Cerebellar nuclear complex (tissue), 1 donor: ENCODE data around the gene ALK.

Experiments used
- DNase-seq, 2 experiments: peaks; one replicate each; lab custom pipeline; 2025; lab: John Stamatoyannopoulos, UW

ALK gene

DNA sequence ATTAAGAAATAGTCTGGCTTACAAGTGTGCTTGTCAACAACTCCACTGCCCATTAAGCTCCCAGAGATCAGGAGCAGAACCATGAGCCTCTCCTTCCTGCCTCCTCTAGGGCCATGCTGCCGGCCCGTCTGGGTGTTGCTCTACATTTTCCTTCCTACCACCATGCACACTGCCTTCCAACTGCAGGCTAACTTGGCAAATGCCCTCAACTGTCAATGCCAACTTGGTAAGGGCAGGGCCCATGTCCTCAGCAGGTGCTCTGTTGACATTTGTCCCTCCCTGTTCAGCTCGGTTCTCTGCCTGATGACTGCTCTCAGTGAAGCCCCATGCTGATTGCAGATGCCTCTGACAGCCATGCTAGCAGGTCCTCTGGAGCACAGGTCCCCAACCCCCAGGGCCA is 345.2 kb downstream of the ALK start:
- no peak for DNase-seq

- no peak for DNase-seq
These were observed 346.0 kb downstream of the ALK start for GRCh38 chr2:29575370-29575890.

DNA sequence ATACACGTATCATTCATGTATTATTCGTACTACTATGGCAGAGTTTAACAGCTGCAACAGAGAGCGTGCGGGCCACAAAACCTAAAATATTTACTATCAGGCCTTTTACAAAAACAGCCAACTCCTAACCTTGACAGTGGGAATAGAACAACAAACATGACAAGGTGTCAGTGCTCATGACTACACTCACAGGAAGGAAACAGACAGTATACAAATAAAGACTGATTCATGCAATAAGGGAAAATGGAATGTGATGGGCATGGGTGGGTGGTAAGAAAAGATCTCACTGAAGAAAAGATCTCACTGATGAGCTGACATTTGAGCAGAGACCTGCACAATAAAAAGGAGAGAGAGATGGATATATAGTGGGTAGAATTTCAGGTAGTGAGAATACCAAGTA is 347.8 kb downstream of the ALK start:
- no peak for DNase-seq

- DNase-seq = no peak
These were observed 348.2 kb downstream of the ALK start for GRCh38 chr2:29573147-29573546.

GRCh38 chr2:29570539-29570938 is 350.8 kb downstream of the ALK start:
- DNase-seq = no peak

DNA sequence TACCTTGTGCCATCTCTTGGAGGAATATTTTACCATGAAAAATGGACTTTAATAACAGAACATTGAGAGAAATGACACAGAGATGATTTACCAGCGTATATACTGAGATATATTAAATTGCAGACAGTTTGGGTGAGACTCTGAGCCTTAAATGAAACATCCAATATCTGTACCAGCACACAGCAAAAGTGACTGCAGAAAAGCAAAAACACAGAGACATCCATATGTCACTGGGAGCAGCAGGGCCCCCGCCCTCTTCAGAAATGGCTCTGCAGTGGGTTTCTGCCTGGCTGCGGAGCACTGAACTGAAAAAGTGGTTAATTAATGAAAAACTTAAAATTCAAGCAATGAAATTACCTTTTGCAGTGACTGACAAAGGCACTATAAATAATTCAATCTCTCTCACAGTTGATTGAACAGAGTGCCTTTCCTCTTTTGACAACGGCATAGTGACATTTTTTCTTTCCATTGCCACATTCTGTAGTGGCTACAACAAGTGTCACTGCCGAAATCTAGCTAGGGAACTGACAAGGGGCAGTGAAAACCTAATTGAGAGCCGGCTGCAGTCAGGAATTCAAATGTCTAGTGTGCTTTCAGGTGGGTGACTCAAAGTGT is 353.4 kb downstream of the ALK start:
- no peak for DNase-seq

- DNase-seq = no peak
These were observed 357.7 kb downstream of the ALK start for GRCh38 chr2:29563697-29564096.

- no peak for DNase-seq
These were observed 358.5 kb downstream of the ALK start for GRCh38 chr2:29562896-29563295.

DNA sequence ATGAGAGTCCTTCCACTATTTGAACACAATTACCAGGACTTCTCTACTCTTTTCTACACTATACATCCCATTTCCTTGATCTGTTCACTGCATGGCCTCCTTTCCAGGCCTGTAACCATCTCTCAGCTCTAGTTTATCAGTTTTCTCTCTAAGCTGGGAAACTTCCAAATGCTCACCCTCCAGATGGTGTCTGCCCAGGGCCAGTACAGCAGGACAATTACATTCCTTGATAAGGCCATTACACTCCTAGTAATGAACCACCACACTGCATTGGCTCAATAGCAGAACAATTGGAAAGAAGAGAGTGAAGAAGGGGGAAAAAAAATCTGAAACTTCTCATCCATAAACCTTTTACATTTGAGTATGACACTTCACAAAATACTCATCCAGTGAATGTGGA is 359.1 kb downstream of the ALK start:
- no peak for DNase-seq

DNA sequence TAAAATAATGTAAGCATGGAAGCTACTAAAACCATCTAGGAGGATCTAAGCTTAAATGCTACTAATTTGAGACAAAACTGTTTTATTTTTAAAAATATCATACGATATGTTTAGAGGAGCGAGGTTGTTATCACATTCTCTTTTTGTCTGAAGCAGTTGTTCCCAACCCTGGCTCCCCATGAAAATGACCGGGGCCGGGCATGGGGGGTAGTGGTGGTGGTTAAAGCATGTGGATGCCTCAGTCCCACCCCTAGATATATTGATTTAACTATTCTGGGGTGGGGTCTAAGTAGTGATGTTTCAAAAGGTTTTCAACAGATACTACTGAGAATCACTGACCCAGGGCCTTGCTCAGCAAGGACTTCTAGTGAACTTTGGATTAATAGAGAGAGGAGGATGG is 359.8 kb downstream of the ALK start:
- DNase-seq = no peak

- DNase-seq = no peak
These were observed 360.2 kb downstream of the ALK start for GRCh38 chr2:29561181-29561580.

- DNase-seq = no peak
These were observed 360.8 kb downstream of the ALK start for GRCh38 chr2:29560566-29560965.

DNA sequence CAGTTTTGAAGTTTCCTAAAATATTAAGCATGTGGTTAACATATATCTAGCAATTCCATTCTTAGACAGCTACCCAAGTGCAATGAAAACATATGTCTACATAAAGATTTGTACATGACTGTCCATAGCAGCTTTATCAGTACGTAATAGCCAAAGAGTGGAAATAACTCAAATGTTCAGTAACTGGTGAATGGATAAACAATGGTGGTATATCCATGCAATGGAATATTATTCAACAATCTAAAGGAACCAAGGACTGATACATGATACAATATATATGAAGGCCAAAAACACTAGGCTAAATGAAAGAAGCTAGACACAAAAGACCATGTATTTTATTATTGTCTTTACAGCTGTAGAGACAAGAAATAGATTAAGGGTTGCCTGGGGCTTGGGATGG is 361.4 kb downstream of the ALK start:
- DNase-seq = no peak

GRCh38 chr2:29559578-29559977 is 361.8 kb downstream of the ALK start:
- no peak for DNase-seq

DNA sequence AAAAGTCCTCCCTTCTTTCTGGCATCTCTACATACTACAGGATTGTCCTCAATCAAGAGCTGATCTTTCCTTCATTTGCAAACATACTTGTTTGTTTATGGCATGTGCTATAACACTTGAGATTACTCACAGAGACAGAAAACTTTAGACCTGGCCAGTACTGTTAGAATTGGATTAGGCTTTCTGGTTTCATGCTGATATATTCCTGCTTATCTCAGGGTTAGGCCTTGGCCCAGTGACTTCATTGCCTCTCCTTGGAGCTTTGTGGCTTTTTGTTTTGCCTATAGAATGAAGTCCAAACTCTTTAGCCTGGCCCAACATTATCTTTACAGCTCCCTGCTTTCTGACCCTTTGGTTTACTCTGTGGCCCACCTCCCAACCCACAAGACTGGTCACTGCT is 363.3 kb downstream of the ALK start:
- no peak for DNase-seq

GRCh38 chr2:29557268-29557667 is 364.1 kb downstream of the ALK start:
- no peak for DNase-seq

DNA sequence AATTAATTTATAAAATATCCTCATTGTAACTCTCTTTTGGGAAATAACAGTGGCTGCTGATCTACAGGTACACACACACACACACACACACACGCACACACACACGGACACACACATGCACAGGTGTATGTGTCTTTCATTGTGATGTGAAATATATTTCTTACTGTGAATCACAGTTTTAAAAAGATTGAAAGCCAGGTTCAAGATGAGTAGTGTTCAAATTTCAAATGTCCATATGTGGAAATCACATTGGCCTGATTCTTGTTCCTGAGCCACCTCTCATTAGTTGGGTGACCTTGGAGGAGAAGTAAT is 372.4 kb downstream of the ALK start:
- DNase-seq = no peak

- no peak for DNase-seq
These were observed 376.5 kb downstream of the ALK start for GRCh38 chr2:29544917-29545316.

- no peak for DNase-seq
These were observed 377.4 kb downstream of the ALK start for GRCh38 chr2:29544031-29544430.

GRCh38 chr2:29535188-29535587 is 386.2 kb downstream of the ALK start:
- no peak for DNase-seq

GRCh38 chr2:29532436-29532835 is 388.9 kb downstream of the ALK start:
- DNase-seq = no peak

DNA sequence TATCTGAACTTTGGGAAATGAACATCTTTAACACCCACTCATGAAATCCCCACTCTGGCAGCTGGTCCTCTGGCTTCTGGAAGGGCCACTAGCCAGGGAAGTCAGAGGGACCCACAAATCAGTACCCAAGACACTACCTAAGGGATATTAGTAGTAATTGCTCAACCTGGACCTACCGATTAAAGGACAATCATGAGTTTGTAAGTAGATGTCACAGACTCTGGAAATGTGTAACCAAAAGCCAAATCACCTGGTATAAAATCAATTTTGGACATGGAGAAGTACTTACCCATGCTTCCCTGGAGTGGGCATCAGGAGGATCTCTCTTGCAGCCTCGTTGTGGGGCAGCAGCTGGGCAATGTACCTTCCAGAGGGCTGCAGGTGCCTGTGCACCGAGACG is 389.8 kb downstream of the ALK start:
- no peak for DNase-seq

DNA sequence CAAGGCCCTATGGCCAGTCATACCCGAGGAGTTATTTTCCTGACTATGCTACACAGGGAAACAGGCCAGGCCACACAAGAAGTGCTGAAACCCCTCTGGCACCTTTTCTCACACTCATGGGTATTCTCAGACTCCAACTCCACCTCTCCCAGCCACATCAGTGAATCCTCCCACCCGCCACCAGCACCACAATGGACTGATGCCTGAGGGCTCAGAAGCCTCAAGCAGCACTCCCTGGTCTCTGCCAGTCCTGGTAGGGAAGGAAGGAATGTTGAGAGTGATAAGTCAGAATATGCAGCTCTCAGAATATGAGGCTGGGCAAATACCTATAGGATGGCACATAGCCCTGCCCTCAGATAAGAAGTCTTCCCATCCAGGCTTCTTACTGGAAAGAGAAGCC is 391.1 kb downstream of the ALK start:
- no peak for DNase-seq

DNA sequence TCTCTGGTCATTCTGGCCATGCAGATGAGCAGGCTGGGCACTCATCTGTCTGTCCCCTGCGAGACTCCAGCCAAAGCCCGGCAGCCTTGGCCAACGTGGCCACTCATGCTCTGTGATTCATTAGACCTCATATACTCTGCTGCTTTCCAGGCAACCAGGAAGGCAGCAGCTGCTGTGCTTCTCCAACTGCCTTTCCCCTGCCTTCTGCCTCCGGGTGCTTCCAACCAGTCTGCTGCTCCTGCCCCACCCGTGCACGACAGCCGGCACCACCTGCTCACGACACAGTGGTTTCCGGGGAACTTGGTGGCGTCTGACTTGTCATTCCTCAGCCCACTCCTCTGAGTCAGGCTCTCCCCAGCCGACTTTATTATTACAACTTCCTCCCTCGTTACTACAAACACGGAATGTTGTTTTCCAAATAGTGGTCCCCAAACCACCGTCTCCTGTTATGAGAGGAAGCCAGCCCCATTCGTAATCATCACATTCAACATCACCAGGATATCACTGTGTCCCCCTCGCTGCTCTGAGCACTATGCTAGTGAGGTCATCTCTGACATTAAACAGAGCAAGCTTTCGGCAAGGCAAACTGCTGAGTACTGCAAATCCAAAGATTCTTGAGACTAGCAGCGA is 392.4 kb downstream of the ALK start:
- no peak for DNase-seq
